GM20431 (cell line): Measurements from ENCODE around the gene HDAC2.
"Not testable (repeated sequence)": the region's sequence is repeated elsewhere in the genome, so short reads cannot be mapped to it uniquely, and the experiment has no call there.

ENCODE experiments used
- in situ Hi-C: fragments of 300-500 bp; cut with MseI, MboI; formaldehyde crosslinking; loops from one replicate; pipeline ENCODE4 v1.15.0; 2020; ENCODE audit warnings: low sequenced_read_pairs; ENCODE audit not compliant: unreplicated experiment

The HDAC2 gene

GRCh38 chr6:113970805-113971676, at the start of gene HDAC2:
Gene HDAC2, minus strand, starts transcription at chr6:113971148. Its CDS starts 240 bp downstream, at chr6:113970908.
- in situ Hi-C loops, result no loop called here

- in situ Hi-C loops, result no loop called here
Observed at GRCh38 chr6:114020196-114020595, 49.2 kb upstream of the HDAC2 start.

GRCh38 chr6:114017146-114017545, 46.2 kb upstream of the HDAC2 start:
- in situ Hi-C loops, result not testable (repeated sequence)

DNA sequence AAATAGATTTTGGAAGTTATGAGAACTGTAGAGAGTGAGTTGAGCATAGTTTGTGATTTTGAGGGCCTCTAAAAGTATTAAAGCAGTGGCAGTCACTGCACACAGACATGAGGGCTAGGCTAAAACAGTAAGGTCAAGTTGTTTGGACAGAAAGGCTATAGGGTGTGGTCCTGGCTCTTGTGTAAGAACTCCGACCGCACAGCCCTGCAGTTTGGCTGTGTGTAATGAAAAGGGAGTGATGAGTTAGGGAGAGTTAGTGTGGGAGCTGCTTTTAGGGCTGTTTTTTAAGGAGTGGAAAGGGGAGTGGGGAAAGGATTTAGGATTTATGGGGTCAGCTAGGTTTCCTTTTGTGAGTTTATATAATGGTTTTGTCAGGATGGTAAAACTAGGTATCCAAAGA, 43.2 kb upstream of the HDAC2 start:
- in situ Hi-C loops, result not testable (repeated sequence)

GRCh38 chr6:114011486-114011885, 40.5 kb upstream of the HDAC2 start:
- in situ Hi-C loops, result not testable (repeated sequence)

GRCh38 chr6:114010540-114010939, 39.6 kb upstream of the HDAC2 start:
- in situ Hi-C loops, result no loop called here

- in situ Hi-C loops, result no loop called here
Observed at GRCh38 chr6:114009192-114009591, 38.2 kb upstream of the HDAC2 start.

GRCh38 chr6:114008331-114008730, 37.4 kb upstream of the HDAC2 start:
- in situ Hi-C loops, result no loop called here

GRCh38 chr6:114007516-114007915, 36.6 kb upstream of the HDAC2 start:
- in situ Hi-C loops, result no loop called here

GRCh38 chr6:114001354-114001753, 30.4 kb upstream of the HDAC2 start:
- in situ Hi-C loops, result no loop called here

DNA sequence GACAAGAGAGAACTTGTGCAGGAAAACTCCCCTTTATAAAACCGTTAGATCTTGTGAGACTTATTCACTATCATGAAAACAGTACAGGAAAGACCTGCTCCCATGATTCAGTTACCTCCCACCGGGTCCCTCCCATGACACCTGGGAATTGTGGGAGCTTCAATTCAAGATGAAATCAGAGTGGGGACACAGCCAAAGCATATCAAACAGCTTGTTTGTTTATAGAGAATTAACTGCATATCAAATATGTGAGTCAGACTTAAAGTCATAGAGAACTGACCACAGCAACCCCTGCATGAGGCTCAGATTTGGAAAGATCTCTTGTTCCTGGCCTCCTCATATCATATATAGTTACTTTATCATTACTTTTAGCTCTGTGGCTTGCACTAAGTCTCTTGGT, 29.1 kb upstream of the HDAC2 start:
- in situ Hi-C loops, result no loop called here

DNA sequence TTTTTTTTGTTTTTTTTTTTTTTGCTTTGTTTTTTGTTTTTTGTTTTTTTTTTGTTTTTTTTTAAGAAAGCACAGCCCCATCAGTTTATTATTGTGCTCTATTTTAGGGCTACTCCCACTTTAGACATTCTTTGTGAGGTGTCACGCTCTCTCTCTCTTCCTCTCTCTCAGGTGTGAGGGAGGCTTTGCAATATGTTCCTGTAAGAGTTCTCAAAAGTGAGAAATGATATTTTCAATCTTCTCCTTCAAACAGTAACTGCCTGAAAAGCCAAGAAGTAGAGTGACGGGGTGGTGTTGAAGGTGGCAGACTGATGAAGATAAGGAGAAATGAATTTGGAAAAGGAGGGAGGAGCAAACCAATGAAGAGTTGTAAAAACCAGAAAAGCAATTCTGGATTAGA, 28.3 kb upstream of the HDAC2 start:
- in situ Hi-C loops, result no loop called here

GRCh38 chr6:113998811-113999210, 27.9 kb upstream of the HDAC2 start:
- in situ Hi-C loops, result no loop called here

GRCh38 chr6:113997116-113997515, 26.2 kb upstream of the HDAC2 start:
- in situ Hi-C loops, result no loop called here

DNA sequence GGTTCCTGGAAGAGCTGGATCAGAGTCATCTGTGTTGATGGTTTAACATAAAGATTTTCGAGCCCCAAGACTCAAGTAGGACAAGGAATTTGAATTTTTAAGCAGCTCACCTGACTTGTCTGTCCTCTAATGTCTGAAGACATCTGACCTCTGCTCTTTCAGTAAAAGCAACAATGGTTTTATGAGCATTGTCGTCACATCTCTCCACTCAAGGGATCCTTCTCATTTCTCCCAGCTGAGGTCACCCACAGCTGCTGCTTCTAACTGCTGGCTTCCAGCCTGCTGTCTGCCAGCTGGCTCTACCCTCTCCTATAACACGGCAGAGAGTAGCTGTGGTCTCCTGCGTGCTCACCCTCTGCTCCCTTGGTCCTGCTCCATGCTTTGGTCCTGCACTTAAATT, 24.7 kb upstream of the HDAC2 start:
- in situ Hi-C loops, result no loop called here

GRCh38 chr6:113994934-113995342, 24.0 kb upstream of the HDAC2 start:
- in situ Hi-C loops, result no loop called here

DNA sequence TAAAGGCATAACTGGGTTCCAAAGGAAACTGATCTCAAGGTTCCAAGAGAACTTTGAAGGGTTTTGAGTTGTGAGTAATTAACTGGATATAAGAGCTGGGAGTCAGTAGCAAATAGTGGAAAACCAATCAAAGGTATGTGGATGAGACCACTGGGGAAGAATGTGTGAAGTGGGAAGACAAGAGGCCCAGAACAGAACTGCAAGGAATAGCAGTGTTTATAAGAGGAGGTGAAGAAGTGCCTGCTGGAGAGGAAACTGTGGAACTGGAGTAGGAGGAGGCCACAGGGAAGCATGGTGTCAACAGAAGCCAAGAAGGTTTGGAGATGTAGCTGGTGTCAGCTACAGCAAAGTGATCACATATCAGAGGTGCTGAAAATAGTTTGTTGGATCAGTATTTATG, 18.7 kb upstream of the HDAC2 start:
- in situ Hi-C loops, result no loop called here

- in situ Hi-C loops, result not testable (repeated sequence)
Observed at GRCh38 chr6:113982675-113983074, 11.7 kb upstream of the HDAC2 start.

GRCh38 chr6:113982055-113982550, 11.2 kb upstream of the HDAC2 start:
- in situ Hi-C loops, result no loop called here

GRCh38 chr6:113980937-113981554, 10.1 kb upstream of the HDAC2 start:
- in situ Hi-C loops, result no loop called here

GRCh38 chr6:113979937-113980336, 9.0 kb upstream of the HDAC2 start:
- in situ Hi-C loops, result no loop called here
